ENCODE data around the gene MGMT. TPM values are rescaled to one million over a fixed set of nuclear protein-coding genes. Genes with fewer than 3 reads are reported as not detected.

MGMT gene
- total RNA-seq, 2 donors from 2014 or later, result 41.1 to 50.4 TPM

DNA sequence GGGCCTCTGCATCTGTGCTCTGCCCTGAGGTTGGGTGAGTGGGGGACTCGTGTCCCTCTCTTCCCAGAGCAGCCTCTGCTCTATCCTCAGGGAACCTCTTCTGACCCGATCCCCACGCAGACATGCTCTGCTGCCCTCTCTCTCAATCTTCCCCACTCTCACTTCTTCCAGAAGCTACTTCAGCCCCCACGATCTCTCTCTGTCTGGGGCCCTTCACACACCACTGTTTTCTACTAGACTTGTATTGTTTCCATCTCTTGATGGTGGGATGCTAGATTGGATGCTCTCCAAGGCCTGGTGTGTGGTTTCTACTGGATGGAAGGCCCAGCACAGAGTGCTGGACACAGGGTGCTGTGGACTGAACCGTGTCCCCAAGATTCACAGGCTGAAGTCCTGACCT lies 10.0 kb downstream of the MGMT start:
- TF ChIP-seq POLR2A (IDR thresholded peaks at IDR 0.05) (no peak), POLR2AphosphoS5 (IDR thresholded peaks at IDR 0.05) (no peak)
- TF ChIP-seq, protein P1, sequence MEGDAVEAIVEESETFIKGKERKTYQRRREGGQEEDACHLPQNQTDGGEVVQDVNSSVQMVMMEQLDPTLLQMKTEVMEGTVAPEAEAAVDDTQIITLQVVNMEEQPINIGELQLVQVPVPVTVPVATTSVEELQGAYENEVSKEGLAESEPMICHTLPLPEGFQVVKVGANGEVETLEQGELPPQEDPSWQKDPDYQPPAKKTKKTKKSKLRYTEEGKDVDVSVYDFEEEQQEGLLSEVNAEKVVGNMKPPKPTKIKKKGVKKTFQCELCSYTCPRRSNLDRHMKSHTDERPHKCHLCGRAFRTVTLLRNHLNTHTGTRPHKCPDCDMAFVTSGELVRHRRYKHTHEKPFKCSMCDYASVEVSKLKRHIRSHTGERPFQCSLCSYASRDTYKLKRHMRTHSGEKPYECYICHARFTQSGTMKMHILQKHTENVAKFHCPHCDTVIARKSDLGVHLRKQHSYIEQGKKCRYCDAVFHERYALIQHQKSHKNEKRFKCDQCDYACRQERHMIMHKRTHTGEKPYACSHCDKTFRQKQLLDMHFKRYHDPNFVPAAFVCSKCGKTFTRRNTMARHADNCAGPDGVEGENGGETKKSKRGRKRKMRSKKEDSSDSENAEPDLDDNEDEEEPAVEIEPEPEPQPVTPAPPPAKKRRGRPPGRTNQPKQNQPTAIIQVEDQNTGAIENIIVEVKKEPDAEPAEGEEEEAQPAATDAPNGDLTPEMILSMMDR (IDR thresholded peaks at IDR 0.05), result no peak
- no peak for DNase-seq (ENCODE audit: low spot score)
- Histone ChIP-seq H3K4me3 (no peak overlapping the region), H3K9me3 (no peaks in the 10 kb centered on the region), H3K4me1 (replicated peaks) (no peaks in the 10 kb centered on the region), H3K27ac (no peak overlapping the region), H3K36me3 (no peaks in the 10 kb centered on the region), H3K27me3 (replicated peaks; ENCODE audit: insufficient read depth) (no peaks in the 10 kb centered on the region)
- 96% methylated on average over 5 of the region's 5 CpGs for WGBS
- intact Hi-C loops (cut with DNase I), result no loop called here

DNA sequence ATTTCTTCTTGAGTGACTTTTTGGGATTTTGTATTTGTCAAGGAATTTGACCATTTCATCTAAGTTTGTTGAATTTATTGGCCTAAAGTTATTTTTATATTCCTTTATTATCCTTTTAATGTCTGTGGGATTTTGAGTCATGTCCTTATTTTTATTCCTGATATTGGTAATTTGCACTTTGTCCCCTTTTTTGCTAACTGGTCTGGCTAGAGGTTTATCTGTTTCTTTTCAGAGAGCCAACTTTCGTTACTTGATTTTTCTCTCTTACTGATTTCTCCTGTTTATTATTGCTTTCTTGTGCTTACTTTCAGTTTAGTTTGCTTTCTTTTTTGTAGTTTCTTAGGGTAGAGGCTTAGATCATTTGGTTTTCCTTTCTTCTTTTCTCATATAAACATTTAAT lies 14.6 kb downstream of the MGMT start:
- H3K27ac ChIP-seq, result no peak overlapping the region
- intact Hi-C loops (cut with DNase I), result no loop called here

DNA sequence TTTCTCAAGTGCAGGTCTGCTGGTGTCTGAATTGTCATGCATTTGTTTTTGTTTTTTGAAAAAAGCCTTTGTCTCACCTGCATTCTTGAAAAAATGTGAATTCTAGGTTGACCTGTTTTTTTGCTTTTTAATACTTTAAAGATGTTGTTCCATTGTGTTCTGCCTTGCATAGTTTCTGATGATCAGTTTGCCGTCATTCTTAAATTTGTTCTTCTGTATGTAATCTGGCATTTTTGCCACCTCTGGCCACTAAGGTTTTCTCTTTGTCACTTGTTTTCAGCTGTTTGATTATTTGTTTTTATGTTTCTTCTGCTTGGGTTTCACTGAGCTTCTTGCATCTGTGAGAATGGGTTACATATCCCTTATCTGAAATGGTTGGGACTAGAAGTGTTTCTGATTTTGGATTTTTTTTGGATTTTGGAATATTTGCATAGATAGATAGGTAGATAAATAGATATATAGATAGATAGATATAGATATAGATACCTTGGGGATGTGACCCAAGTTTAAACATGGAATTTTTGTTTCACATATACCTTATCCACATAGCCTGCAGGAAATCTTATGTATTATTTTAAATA lies 16.5 kb downstream of the MGMT start:
- H3K4me3 ChIP-seq, result no peak overlapping the region
- no peaks in the 10 kb centered on the region for H3K27me3 ChIP-seq (replicated peaks; ENCODE audit: insufficient read depth)
- H3K36me3 ChIP-seq, result no peaks in the 10 kb centered on the region
- WGBS, result 89% methylated on average over 1 of the region's 1 CpG
- intact Hi-C loops (cut with DNase I), result no loop called here
- no peak for TF ChIP-seq POLR2AphosphoS5 (IDR thresholded peaks at IDR 0.05)
- TF ChIP-seq, protein P1 (IDR thresholded peaks at IDR 0.05), result no peak
- no peak for TF ChIP-seq POLR2A (IDR thresholded peaks at IDR 0.05)
- H3K27ac ChIP-seq, result no peak overlapping the region
- no peaks in the 10 kb centered on the region for H3K9me3 ChIP-seq
- DNase-seq (ENCODE audit: low spot score), result no peak
- H3K4me1 ChIP-seq (replicated peaks), result no peaks in the 10 kb centered on the region

More for the DNA sequence above, 14.6 kb downstream of the MGMT start:
- Histone ChIP-seq H3K4me1 (replicated peaks) (no peaks in the 10 kb centered on the region), H3K4me3 (no peak overlapping the region), H3K27me3 (replicated peaks; ENCODE audit: insufficient read depth) (no peaks in the 10 kb centered on the region), H3K36me3 (no peaks in the 10 kb centered on the region), H3K9me3 (no peaks in the 10 kb centered on the region)
- TF ChIP-seq POLR2A (IDR thresholded peaks at IDR 0.05), result no peak
- TF ChIP-seq POLR2AphosphoS5 (IDR thresholded peaks at IDR 0.05), result no peak
- TF ChIP-seq, protein P1 (IDR thresholded peaks at IDR 0.05), result no peak
- 100% methylated on average over 1 of the region's 1 CpG for WGBS
- DNase-seq (ENCODE audit: low spot score), result no peak

DNA sequence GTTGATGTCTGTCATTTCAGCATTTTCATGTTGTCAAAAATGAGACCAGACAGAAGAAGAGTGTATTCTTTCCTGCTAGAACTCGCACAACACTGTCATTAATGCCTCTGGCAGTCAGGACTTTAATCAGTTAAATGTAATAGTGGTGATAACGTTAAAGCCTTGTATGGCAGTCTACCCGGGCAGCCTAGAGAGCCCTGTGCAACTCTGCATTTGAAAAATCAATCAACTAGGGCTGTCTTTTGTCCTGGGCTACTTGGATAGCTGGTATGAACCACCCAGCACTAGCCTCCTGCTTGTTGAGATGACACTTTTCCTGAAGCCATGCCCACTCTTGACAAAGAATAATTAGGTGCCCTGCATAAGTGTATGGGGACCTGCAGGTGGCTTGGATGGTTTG lies 19.8 kb downstream of the MGMT start:
- WGBS, result 48% methylated on average over 3 of the region's 3 CpGs
- DNase-seq (ENCODE audit: low spot score), result no peak
- TF ChIP-seq POLR2A (IDR thresholded peaks at IDR 0.05) (no peak), POLR2AphosphoS5 (IDR thresholded peaks at IDR 0.05) (no peak)
- TF ChIP-seq, protein P1 (IDR thresholded peaks at IDR 0.05), result no peak
- Histone ChIP-seq H3K4me3 (no peak overlapping the region), H3K4me1 (replicated peaks) (no peaks in the 10 kb centered on the region), H3K9me3 (no peaks in the 10 kb centered on the region), H3K27ac (no peak overlapping the region), H3K27me3 (replicated peaks; ENCODE audit: insufficient read depth) (no peaks in the 10 kb centered on the region), H3K36me3 (no peaks in the 10 kb centered on the region)
- intact Hi-C loops (cut with DNase I), result no loop called here

DNA sequence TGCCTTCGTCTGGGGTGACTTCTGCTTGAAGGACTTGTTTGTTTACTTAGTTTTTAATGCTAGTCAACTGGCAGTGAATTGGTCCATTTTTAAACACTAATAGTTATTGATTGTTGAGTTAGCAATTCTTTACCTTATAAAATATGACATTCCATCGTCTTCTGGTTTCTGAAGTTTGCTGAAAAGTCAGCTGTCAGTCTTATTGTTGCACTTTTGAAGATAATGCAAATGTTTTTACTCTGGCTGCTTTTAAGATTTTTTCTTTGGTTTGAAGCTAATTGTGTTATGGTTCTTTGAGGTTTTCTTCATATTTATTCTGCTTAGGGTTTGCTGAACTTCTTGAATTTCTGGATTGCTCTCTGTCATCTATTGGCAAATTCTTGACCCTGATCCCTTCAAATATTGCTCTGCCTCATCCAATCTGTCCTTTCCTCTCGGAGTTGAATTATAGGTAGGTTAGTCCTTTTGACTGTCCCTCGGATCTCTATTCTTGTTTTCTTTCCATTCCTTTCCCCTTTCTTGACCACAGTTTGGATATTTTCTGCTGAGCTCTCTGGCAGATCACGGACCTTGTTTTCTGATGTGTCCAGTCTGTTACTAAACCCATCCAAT lies 24.2 kb downstream of the MGMT start:
- no peak overlapping the region for H3K4me3 ChIP-seq
- intact Hi-C loops (cut with DNase I), result no loop called here
- no peaks in the 10 kb centered on the region for H3K4me1 ChIP-seq (replicated peaks)
- H3K36me3 ChIP-seq, result no peaks in the 10 kb centered on the region
- WGBS, result 96% methylated on average over 5 of the region's 5 CpGs
- H3K27me3 ChIP-seq (replicated peaks; ENCODE audit: insufficient read depth), result no peaks in the 10 kb centered on the region
- H3K9me3 ChIP-seq, result no peaks in the 10 kb centered on the region
- no peak overlapping the region for H3K27ac ChIP-seq
- DNase-seq (ENCODE audit: low spot score), result no peak
- TF ChIP-seq POLR2A (IDR thresholded peaks at IDR 0.05) (no peak), POLR2AphosphoS5 (IDR thresholded peaks at IDR 0.05) (no peak)
- TF ChIP-seq, protein P1 (IDR thresholded peaks at IDR 0.05), result no peak
